ENCODE results near the gene TBC1D8.

TBC1D8 gene

GRCh38 chr2:100976061-100976460 lies 175.1 kb downstream of the TBC1D8 start:
- DNase-seq: no peak

- DNase-seq: no peak
Measured at GRCh38 chr2:100975521-100975785, 175.7 kb downstream of the TBC1D8 start.

- DNase-seq: no peak
Measured at GRCh38 chr2:100974712-100975520, 176.3 kb downstream of the TBC1D8 start.

- no peak for DNase-seq
Measured at GRCh38 chr2:100972452-100972851, 178.7 kb downstream of the TBC1D8 start.

GRCh38 chr2:100971221-100971620 lies 180.0 kb downstream of the TBC1D8 start:
- DNase-seq: no peak

DNA sequence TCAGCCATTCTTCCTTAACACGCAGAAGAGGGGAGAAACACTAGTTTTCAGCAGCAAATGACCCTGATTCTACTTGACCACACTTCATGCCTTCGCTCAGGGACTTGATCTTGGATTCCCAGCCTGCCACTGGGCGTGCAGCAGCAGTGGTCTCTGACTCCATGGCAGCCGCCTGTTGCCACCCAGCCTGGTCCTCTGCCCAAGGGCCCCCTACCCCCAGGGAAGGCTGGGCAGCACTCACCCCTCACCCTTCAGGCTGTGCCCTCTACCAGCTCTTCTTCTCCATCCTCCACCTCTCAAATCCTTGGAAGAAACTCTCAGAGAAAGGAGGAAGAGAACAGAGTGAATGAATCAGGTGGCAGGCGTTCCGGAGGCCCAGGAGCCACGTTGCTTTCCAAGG lies 181.2 kb downstream of the TBC1D8 start:
- no peak for DNase-seq

GRCh38 chr2:100968146-100969145 lies 182.7 kb downstream of the TBC1D8 start:
- no peak for DNase-seq

DNA sequence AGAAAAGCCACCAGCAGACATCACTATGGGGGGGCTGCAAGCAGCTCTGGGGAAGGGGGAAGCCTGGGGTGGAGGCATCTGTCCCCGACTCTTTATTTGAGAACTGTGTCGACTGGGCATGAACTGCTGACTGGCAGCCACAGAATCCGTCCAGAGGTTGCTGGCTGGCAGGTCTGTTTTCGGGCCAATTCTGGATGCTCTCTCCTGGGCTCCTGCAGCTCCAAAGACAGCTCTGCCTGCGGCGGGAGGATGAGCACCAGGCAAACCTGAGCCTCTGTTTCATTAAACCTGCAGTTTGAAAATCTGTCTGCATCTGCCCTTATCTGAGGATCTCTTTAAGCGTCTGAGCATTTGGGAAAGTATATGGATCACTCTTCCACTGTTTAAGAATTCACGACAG lies 183.5 kb downstream of the TBC1D8 start:
- no peak for DNase-seq

DNA sequence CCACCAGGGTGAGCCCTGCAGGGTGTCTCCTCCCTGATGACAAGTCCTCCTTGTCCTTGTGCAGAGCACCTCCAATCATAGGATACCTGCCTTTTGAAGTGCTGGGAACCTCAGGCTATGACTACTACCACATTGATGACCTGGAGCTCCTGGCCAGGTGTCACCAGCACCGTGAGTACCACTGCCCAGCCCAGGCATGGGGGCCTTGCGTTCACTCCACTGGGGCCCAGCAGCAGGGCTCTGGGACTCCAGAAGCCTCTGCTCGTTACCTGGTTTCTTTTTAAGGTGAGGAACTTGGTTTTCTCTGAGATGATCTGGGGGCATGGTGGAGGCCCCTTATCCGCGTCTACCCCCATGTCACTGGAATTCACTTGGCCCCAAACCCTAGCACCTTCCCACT lies 185.6 kb downstream of the TBC1D8 start:
- no peak for DNase-seq

GRCh38 chr2:100964681-100965169 lies 186.5 kb downstream of the TBC1D8 start:
- DNase-seq: no peak

DNA sequence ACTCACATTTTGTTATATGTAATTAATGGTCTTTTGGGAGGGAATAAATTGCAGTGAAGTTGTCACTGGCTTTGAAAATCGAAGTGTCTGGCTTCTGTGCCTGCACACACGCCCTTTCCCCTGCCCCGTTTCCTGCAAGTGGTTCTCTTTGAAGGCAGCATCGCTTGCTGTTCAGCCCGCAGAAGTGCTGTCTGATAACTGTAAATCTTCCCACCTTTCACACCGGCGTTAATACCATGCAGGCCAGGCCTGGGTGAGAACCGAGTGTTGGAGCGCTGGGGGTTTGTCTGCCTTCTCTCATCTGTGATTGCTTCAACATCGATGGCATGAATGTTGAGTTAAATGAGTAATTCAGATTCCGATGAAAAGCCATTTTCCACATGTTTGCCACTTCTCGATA lies 187.0 kb downstream of the TBC1D8 start:
- DNase-seq: no peak

DNA sequence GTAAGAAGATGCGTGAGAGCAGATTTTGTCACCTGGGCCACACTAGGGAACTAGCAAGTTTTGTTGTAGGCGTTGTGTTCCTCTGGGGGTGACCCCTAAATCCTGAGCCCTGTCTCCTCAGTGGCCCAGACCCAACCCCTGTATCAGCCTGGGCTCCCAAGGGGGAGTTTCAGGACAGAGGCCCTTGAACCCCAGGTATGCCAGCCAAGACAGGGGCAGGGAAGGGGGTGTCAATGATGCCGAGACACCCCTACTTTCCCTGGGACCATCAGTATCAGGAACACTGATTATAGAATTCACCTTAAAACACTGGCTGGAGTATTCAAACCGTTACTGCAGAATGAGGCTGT lies 188.2 kb downstream of the TBC1D8 start:
- no peak for DNase-seq

DNA sequence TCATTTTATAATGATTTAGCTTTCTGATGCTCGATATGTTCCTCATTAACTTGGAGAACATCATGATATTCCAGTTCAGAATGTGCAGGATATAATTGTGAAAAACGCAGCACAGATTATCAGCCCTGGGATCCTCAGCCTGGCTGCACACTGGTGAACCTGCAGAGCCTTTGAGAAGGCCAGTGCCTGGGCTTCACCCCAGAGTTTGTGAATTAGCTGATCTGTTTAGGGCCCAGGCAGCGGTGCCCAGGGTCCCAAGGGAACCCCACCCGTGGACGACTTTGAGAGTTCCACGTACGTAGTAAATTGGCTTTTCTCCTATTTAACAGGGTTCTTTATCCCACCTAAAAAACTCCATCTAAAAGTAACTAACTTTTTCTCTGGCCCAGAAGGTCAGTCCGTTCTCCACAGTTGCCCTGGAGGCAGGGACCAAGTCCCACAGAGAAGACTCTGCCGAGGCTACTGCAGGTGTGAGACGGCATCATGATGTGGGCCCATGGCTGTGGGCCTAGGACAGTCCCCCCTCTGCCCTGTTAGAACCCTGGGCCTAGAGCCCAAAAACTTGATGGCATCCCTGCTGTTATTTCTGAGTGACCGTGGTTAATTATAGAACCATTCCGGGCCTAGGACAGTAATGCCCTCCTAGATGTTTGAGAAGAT lies 188.7 kb downstream of the TBC1D8 start:
- no peak for DNase-seq

- no peak for DNase-seq
Measured at GRCh38 chr2:100960688-100961087, 190.5 kb downstream of the TBC1D8 start.

- no peak for DNase-seq
Measured at GRCh38 chr2:100959225-100959880, 191.8 kb downstream of the TBC1D8 start.

DNA sequence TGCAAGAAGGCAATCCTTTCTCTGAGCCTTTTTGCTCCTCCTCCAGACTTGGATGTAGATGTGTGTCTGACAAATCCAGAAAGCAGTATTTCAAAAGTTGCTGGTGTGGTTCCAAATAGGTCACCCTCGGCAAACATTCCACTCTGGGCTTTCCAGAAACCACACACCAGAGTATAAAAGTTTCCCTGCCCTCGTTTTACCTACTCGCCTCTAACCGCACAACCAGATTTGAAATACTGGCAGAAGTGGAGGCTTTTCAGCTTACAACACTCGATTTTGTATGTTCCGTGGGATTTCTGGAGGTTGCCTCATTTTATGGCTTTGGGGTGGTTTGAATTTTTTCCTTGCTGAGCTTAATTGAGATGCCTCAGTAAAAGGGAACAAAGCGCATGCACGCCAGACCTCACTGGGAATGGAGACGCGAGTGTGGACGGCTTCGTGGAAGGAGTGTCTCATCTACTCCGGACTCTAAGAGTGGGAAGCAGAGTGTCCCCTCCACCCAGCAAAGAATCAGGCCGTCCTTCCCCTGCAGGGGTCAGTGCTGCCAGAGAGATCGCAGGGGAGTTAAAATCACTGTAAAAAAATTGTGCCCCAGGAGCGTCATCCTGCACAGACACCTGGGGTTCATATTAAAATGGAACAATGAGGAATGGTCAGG lies 193.1 kb downstream of the TBC1D8 start:
- DNase-seq: no peak
